Measurements from ENCODE around the gene CHST14. TPM values are rescaled to one million over a fixed set of nuclear protein-coding genes. Genes with fewer than 3 reads are reported as not detected.

CHST14 gene
- total RNA-seq, 1 experiment from 2014 or later = 5.8 TPM

DNA sequence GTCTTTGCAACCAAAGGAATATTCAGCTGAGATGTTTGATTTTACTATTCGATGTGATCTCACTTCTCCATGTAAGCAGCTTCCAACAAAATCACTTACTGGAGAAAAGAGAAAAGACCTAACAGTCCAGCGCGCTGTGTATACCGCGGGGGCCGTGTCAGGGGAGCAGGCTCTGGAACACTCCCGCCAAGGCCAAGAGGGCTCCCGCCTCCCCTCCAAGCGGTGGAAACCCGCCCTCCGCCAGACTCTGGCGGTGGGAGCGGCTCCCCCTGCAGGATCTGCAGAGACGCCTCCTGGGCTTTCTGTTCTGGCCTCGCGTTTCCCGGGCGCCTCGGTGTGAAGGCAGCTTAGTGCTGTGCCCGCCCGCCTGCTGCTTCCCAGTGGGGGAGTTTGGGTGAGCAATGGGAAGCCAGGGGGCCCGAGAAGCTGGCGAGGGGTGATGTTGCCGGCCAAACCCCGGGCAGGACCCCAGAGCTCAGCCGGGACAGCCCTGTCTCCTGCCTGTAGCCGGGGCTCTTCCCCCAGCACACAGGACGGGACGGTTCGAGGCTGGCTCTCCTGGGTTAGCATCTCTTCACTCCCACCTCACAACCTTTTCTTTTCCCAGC, 36.3 kb downstream of the CHST14 start:
- Mint-ChIP-seq H3K27me3 (ENCODE audit: insufficient read depth, unreplicated experiment) (no peaks in the 10 kb centered on the region), H3K27ac (ENCODE audit: low read depth, unreplicated experiment) (no peak overlapping the region), H3K4me1 (ENCODE audit: insufficient read depth, unreplicated experiment) (peaks cover 2% of the 10 kb centered on the region), H3K36me3 (ENCODE audit: insufficient read depth, unreplicated experiment) (no peaks in the 10 kb centered on the region), H3K4me3 (ENCODE audit: unreplicated experiment) (no peak overlapping the region), H3K9me3 (ENCODE audit: unreplicated experiment) (no peaks in the 10 kb centered on the region)
- CTCF ChIA-PET = interaction anchor here (0.6 to 1.3 kb wide), 8 partner anchors 10 to 768 kb away, joined by 3 to 4 read pairs (median 3); no protein-coding TSS in a partner anchor
- DNase-seq (ENCODE audit: unreplicated experiment) = peak; percentile 69
- BruUV-seq (replicated peaks) = no TSS peak
- intact Hi-C loops (cut with micrococcal nuclease) = loop anchor here (2.0 to 5.0 kb wide), 2 partner anchors 50 to 66 kb away; partner anchors contain the start of gene BAHD1
- POLR2A ChIA-PET = interaction anchor here (0.9 kb wide), 1 partner anchor 247 kb away, joined by 3 read pairs; no protein-coding TSS in a partner anchor
- TF ChIP-seq, protein P1, sequence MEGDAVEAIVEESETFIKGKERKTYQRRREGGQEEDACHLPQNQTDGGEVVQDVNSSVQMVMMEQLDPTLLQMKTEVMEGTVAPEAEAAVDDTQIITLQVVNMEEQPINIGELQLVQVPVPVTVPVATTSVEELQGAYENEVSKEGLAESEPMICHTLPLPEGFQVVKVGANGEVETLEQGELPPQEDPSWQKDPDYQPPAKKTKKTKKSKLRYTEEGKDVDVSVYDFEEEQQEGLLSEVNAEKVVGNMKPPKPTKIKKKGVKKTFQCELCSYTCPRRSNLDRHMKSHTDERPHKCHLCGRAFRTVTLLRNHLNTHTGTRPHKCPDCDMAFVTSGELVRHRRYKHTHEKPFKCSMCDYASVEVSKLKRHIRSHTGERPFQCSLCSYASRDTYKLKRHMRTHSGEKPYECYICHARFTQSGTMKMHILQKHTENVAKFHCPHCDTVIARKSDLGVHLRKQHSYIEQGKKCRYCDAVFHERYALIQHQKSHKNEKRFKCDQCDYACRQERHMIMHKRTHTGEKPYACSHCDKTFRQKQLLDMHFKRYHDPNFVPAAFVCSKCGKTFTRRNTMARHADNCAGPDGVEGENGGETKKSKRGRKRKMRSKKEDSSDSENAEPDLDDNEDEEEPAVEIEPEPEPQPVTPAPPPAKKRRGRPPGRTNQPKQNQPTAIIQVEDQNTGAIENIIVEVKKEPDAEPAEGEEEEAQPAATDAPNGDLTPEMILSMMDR (IDR thresholded peaks at IDR 0.05; ENCODE audit: unreplicated experiment) = peak; percentile 56

DNA sequence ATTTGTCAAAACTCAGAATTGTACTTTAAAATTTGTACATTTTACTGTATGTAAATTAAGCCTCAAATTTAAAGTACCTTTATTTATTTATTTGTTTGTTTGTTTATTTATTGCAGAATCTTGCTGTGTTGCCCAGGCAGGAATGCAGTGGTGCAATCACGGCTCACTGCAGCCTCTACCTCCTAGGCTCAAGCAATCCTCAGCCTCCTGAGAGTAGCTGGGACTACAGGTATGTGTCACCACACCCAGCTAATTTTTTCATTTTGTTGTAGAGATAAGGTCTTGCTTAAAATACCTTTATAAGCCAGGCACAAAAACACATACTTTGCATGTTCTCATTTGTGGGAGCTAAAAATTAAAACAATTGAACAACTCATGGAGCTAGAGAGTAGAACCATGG, 37.4 kb downstream of the CHST14 start:
- BruUV-seq (replicated peaks) = no TSS peak
- H3K9me3 Mint-ChIP-seq (ENCODE audit: unreplicated experiment) = no peaks in the 10 kb centered on the region
- TF ChIP-seq, protein P1 (IDR thresholded peaks at IDR 0.05; ENCODE audit: unreplicated experiment) = no peak
- H3K4me1 Mint-ChIP-seq (ENCODE audit: insufficient read depth, unreplicated experiment) = peaks cover 9% of the 10 kb centered on the region
- ChIA-PET CTCF (no interaction called here), POLR2A (no interaction called here)
- no peak for DNase-seq (ENCODE audit: unreplicated experiment)
- intact Hi-C loops (cut with micrococcal nuclease) = loop anchor here (5.0 kb wide), 1 partner anchor 51 kb away; no protein-coding TSS in a partner anchor
- no peaks in the 10 kb centered on the region for H3K36me3 Mint-ChIP-seq (ENCODE audit: insufficient read depth, unreplicated experiment)
- H3K27me3 Mint-ChIP-seq (ENCODE audit: insufficient read depth, unreplicated experiment) = no peaks in the 10 kb centered on the region
- no peak overlapping the region for H3K27ac Mint-ChIP-seq (ENCODE audit: low read depth, unreplicated experiment)
- H3K4me3 Mint-ChIP-seq (ENCODE audit: unreplicated experiment) = no peak overlapping the region

DNA sequence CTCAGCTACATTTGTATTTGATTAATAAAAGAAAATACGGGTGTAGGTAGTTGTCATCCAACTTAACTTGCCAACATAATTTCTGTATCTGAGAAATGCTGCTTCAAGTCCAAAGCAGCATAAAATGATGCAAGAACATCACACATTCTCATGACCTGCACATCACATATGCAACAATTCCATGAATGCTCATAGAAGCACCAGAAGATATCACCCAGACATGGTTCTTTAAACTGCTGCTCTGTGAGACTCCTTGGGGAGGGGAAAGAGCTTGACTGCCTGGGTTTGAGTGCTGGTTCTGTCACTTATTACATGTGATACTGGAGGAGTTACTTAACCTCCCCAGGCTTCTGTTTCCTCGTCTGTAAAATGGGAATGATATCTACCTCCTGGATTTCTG, 39.4 kb downstream of the CHST14 start:
- no TSS peak for BruUV-seq (replicated peaks)
- no peak overlapping the region for H3K4me3 Mint-ChIP-seq (ENCODE audit: unreplicated experiment)
- H3K4me1 Mint-ChIP-seq (ENCODE audit: insufficient read depth, unreplicated experiment) = peaks cover 9% of the 10 kb centered on the region
- ChIA-PET POLR2A (interaction anchor here (0.8 kb wide), 2 partner anchors 54 to 122 kb away, joined by 3 read pairs; no protein-coding TSS in a partner anchor), CTCF (no interaction called here)
- TF ChIP-seq, protein P1 (IDR thresholded peaks at IDR 0.05; ENCODE audit: unreplicated experiment) = no peak
- H3K9me3 Mint-ChIP-seq (ENCODE audit: unreplicated experiment) = no peaks in the 10 kb centered on the region
- no peak for DNase-seq (ENCODE audit: unreplicated experiment)
- no peaks in the 10 kb centered on the region for H3K27me3 Mint-ChIP-seq (ENCODE audit: insufficient read depth, unreplicated experiment)
- intact Hi-C loops (cut with micrococcal nuclease) = no loop called here
- no peak overlapping the region for H3K27ac Mint-ChIP-seq (ENCODE audit: low read depth, unreplicated experiment)
- H3K36me3 Mint-ChIP-seq (ENCODE audit: insufficient read depth, unreplicated experiment) = no peaks in the 10 kb centered on the region

DNA sequence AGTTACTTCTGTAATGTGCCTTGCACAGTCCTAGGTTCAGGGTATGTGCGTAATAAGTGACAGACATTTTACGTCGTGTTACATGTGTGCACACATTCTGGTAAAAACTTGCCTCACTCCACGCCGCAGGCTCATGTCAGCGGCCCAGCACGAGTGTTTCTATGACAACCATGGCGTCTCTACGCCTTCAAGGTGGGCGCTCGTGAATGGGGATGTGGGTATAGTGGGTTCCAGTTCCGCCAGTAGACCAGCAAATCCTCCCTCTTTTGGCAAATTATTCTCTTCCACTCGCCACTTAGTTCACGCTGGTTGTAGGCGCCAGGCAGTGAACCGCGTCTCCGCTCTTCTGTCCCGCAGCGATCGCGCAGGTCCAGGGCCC, 40.3 kb downstream of the CHST14 start:
- H3K9me3 Mint-ChIP-seq (ENCODE audit: unreplicated experiment) = no peaks in the 10 kb centered on the region
- TF ChIP-seq, protein P1 (IDR thresholded peaks at IDR 0.05; ENCODE audit: unreplicated experiment) = no peak
- H3K4me1 Mint-ChIP-seq (ENCODE audit: insufficient read depth, unreplicated experiment) = peaks cover 9% of the 10 kb centered on the region
- H3K36me3 Mint-ChIP-seq (ENCODE audit: insufficient read depth, unreplicated experiment) = no peaks in the 10 kb centered on the region
- no peaks in the 10 kb centered on the region for H3K27me3 Mint-ChIP-seq (ENCODE audit: insufficient read depth, unreplicated experiment)
- no peak for DNase-seq (ENCODE audit: unreplicated experiment)
- CTCF ChIA-PET = no interaction called here
- intact Hi-C loops (cut with micrococcal nuclease) = no loop called here
- peak overlapping the region; percentile 67 for H3K4me3 Mint-ChIP-seq (ENCODE audit: unreplicated experiment)
- H3K27ac Mint-ChIP-seq (ENCODE audit: low read depth, unreplicated experiment) = no peak overlapping the region
- BruUV-seq (replicated peaks) = no TSS peak
- POLR2A ChIA-PET = no interaction called here

Measured in MCF 10A (cell line).